Measurements from ENCODE around the gene SH3RF1.

The SH3RF1 gene

GRCh38 chr4:169127314-169127713, 143.4 kb downstream of the SH3RF1 start:
- DNase-seq: no peak

- DNase-seq: no peak
These were observed 146.1 kb downstream of the SH3RF1 start for GRCh38 chr4:169124661-169125060.

GRCh38 chr4:169122422-169122821, 148.3 kb downstream of the SH3RF1 start:
- no peak for DNase-seq

GRCh38 chr4:169121861-169122382, 148.8 kb downstream of the SH3RF1 start:
- DNase-seq: no peak

GRCh38 chr4:169120624-169121023, 150.1 kb downstream of the SH3RF1 start:
- no peak for DNase-seq

- no peak for DNase-seq
These were observed 151.2 kb downstream of the SH3RF1 start for GRCh38 chr4:169119536-169119935.

DNA sequence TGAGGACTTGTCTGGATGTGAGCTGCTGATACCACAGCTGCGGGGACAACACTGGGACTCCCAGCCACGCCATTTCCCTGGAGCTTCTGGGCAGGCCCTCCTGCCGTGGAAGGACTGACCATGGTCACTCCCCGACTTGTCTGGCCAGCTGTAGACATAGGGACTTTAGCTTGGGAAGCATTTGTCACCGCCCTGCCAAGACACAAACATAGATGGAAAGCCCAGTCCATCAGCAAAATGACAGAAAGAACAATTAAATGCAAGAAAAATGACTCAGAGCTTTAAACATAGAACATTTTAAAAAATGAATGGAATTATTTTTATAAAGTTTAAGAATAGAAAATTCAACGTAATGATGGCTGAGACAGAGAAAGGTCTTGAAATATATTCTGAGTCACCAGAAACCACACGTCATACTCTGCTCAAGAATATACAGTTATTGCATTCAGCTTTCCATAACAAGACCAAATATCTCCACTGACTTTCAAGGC, 153.1 kb downstream of the SH3RF1 start:
- DNase-seq: no peak

DNA sequence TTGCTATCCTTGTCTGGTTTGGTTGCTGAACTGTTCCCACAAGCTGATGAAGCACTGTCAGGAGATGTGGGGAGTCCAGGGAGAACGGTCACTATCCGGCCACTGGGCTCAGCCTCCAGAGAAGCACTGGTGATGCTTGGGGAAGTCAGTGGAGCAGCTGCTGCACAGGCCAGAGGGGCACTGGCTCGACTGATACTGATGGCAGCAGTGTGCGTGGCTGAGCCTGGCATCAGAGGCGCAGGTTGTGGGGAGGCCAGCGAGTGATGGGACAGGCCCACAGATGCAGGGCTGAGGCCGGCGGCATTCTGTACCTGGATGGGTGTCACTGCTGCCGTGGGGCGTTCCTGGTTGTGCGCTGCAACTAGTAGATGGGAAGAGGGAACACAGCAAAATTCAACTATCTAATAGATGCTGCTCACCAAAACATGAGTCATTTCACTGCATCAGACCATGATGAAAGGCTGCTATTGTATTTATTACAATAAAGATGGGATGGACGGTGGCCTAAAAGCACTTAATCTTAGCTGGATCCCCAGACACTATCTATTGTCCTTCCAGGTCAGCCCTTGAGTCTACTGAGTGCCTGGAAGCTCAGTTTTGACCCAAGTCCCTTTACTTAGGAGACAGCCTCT, 154.4 kb downstream of the SH3RF1 start:
- no peak for DNase-seq

GRCh38 chr4:169115897-169116254, 154.9 kb downstream of the SH3RF1 start:
- no peak for DNase-seq

DNA sequence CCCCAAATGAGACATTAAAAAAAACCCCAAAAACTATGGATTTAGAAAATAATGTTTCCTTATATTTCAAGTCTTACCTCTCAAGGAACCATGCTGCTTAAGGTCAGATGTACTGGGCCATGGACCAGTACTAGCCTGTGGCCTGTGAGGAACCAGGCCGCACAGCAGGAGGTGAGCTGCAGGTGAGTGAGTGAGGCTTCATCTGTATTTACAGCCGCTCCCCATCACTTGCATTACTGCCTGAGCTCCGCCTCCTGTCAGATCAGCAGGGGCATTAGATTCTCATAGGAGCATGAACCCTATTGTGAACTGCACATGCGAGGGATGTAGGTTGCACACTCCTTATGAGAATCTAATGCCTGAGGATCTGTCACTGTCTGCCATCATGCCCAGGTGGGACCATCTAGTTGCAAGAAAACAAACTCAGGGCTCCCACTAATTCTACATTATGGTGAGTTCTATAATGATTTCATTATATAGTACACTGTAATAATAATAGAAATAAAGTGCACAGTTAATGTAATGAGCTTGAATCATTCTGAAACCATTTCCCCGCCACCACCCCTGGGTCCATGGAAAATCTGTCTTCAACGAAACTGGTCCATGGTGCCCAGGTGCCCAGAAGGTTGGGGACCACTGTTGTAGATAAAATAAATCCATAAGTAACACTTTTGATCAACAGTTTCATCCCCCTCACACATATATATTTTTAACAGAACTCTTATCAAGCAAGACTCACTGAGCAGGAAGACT, 155.4 kb downstream of the SH3RF1 start:
- no peak for DNase-seq

- no peak for DNase-seq
These were observed 156.3 kb downstream of the SH3RF1 start for GRCh38 chr4:169114341-169114974.

DNA sequence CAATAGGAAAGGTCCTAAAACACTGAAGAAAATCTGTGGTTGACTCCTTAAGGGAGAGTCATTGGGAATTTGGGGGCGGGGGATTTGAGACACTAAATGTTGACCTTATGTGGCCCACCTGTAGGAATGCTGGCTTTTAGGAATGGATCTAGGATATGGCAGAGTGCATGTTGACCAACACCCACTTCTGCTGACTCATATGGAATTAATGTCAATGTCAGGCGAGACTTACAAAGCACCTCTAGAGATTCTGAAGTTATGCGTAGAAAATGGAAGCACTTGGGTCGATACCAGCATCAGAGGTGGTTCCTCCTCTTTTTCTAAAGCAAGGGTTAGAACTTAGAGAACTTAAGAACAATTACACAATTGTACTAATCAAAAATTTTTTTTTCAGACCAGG, 160.1 kb downstream of the SH3RF1 start:
- no peak for DNase-seq

GRCh38 chr4:169109035-169109675, 161.6 kb downstream of the SH3RF1 start:
- no peak for DNase-seq

DNA sequence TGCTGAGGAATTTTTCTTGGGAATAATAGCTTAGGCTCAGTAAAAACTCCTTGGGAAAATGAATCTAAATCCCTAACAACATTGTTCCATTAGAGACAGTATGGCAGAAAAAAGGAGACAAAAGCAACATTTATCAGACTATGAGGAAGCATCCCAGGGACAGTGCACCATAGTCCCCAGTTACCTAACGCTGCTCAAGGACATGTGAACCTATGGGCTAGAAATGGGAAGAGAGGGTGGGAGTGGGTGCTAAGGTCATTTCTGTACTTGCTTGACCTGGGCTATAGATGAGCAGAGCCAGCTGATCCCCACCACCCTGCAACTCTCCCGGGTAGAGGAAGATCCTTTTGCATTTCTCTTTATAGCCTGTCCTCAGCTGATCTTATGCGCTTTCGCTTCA, 162.5 kb downstream of the SH3RF1 start:
- DNase-seq: no peak

- DNase-seq: no peak
These were observed 163.2 kb downstream of the SH3RF1 start for GRCh38 chr4:169107528-169107927.

DNA sequence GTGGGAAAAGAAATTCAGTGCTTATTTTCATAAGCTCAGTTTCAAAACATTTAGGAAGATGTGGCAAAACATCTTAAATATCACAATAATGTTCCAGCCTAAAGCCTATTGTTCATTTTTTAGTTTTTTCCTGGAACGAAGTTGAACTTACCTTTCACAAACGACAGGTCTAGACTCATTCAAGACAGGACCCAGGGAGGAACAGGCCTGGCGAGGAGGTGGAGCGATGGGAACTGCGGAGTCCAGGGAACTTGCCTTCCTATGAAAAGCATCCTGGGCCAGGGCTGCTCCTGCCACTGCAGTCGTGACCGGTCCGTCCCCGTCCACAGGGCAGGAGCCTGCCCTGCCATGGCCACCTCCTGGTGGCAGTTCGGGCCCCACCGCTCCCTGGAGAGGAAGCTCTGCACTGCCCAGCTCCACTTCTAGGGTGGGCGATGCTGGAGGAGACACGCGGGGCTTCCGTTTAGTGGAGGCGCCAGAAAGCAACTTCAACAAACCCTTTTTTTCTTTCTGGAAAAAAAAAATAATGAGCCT, 164.0 kb downstream of the SH3RF1 start:
- DNase-seq: no peak

GRCh38 chr4:169105620-169106019, 165.1 kb downstream of the SH3RF1 start:
- no peak for DNase-seq

- no peak for DNase-seq
These were observed 166.8 kb downstream of the SH3RF1 start for GRCh38 chr4:169103966-169104412.

DNA sequence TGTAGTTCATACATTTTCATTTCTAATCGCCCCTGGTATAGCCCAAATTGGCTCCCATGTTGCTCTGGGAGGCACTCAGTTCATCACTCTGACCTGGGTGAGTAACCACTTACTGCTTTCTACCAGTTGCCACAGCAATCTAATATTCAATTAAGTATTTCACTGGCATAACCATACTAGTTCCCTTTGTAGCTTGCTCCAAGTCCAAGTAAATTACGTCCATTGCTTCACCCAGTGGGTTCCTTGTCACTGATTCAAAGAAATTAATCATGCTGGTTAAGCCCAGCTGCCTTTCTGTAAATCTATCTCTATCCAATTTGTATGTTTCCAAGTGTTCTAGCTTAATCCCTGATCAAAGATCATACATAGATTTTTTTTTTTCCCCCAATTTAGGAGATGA, 168.7 kb downstream of the SH3RF1 start:
- DNase-seq: no peak

GRCh38 chr4:169100670-169101101, 170.1 kb downstream of the SH3RF1 start:
- DNase-seq: no peak

DNA sequence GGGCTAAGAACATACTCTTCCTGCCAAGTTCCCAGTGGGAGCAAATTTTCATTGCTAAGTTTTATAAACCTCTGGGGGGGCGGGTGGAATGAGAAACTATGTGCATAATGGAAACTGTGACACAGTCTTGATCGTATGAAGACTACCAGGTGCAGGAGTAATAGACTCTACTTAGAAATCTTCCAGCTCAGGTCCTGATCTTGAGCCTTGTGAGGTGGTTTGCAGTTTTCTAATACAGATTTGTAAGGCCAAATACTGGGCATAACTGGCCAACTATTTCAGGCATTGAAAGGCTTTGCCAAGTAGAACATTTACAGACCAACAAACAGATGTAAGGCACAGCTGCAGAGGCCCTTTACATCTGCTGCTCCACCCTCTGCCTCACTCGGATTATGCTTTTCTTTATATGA, 171.0 kb downstream of the SH3RF1 start:
- DNase-seq: no peak

DNA sequence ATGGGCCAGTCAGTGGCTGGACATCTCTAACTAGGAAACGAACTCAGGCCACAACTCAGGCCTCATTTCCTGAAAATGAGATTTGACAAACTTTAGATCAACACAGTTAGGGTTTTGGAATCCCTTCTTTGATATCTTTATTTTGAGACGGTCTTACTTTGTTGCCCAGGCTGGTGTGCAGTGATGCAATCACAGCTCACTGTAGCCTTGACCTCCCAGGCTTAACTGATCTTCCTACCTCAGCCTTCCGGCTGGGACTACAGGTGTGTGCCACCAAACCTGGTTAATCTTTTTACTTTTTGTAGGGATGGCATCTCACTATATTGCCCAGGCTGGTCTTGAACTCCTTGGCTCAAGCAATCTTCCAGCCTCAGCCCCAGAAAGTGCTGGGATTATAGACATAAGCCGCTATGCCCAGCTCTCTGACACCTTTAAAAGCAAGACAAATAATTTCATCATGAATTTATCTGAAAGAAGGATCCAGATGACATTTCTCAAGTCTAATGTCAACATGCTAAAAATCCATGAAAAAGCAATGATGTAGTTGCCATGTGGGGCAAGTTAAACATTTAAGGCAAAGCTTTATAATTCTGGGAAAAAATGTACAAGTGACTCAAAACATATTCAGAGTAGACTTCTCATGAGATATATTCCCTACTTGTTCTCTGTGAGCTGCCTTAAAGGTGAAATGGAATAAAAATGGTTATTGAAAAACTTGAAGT, 171.6 kb downstream of the SH3RF1 start:
- no peak for DNase-seq

Data from CD4-positive, alpha-beta T cell treated with Interleukin-10 for 1 hour (primary cell).